ENCODE measurements around the gene ARSI.

ARSI gene

GRCh38 chr5:150299571-150300327 lies 3.0 kb downstream of the ARSI start:
- H3K4me1 ChIP-seq (ENCODE audit: control insufficient read depth, insufficient read depth, low read length) = peaks cover 37% of the 10 kb centered on the region
- H3K27ac ChIP-seq (ENCODE audit: low read length) = no peak overlapping the region
- H3K27me3 ChIP-seq (ENCODE audit: control insufficient read depth in 1 of 2, insufficient read depth in 2 of 2, low read length in 2 of 2) = peaks cover 6 to 12% of the 10 kb centered on the region in 2 donors
- no peaks in the 10 kb centered on the region for H3K36me3 ChIP-seq (ENCODE audit: control insufficient read depth in 2 of 2, insufficient read depth in 2 of 2, low read length in 2 of 2)
- no peaks in the 10 kb centered on the region for H3K9me3 ChIP-seq (ENCODE audit: control insufficient read depth in 2 of 2, low read length in 2 of 2)
- no peak overlapping the region for H3K4me3 ChIP-seq (ENCODE audit: low read length in 2 of 2)
- H3K9ac ChIP-seq (ENCODE audit: low read length in 2 of 2) = no peak overlapping the region

- no peaks in the 10 kb centered on the region for H3K9me3 ChIP-seq (ENCODE audit: control insufficient read depth in 2 of 2, low read length in 2 of 2)
- peaks cover 6 to 12% of the 10 kb centered on the region in 2 donors for H3K27me3 ChIP-seq (ENCODE audit: control insufficient read depth in 1 of 2, insufficient read depth in 2 of 2, low read length in 2 of 2)
- H3K36me3 ChIP-seq (ENCODE audit: control insufficient read depth in 2 of 2, insufficient read depth in 2 of 2, low read length in 2 of 2) = no peaks in the 10 kb centered on the region
- peak overlapping the region in 1 of 2 donors; percentile 14 for H3K9ac ChIP-seq (ENCODE audit: low read length in 2 of 2)
- no peak overlapping the region for H3K27ac ChIP-seq (ENCODE audit: low read length)
- peaks cover 32% of the 10 kb centered on the region for H3K4me1 ChIP-seq (ENCODE audit: control insufficient read depth, insufficient read depth, low read length)
- H3K4me3 ChIP-seq (ENCODE audit: low read length in 2 of 2) = no peak overlapping the region
Measured at GRCh38 chr5:150298701-150299451, 3.8 kb downstream of the ARSI start.

- H3K9ac ChIP-seq (ENCODE audit: low read length in 2 of 2) = no peak overlapping the region
- H3K27ac ChIP-seq (ENCODE audit: low read length) = no peak overlapping the region
Measured at GRCh38 chr5:150297934-150298595, 4.6 kb downstream of the ARSI start.

GRCh38 chr5:150297236-150297890 lies 5.3 kb downstream of the ARSI start:
- Histone ChIP-seq H3K9me3 (ENCODE audit: control insufficient read depth in 2 of 2, low read length in 2 of 2) (no peaks in the 10 kb centered on the region), H3K36me3 (ENCODE audit: control insufficient read depth in 2 of 2, insufficient read depth in 2 of 2, low read length in 2 of 2) (no peaks in the 10 kb centered on the region), H3K9ac (ENCODE audit: low read length in 2 of 2) (no peak overlapping the region), H3K27ac (ENCODE audit: low read length) (no peak overlapping the region), H3K4me3 (ENCODE audit: low read length in 2 of 2) (no peak overlapping the region), H3K4me1 (ENCODE audit: control insufficient read depth, insufficient read depth, low read length) (peaks cover 17% of the 10 kb centered on the region), H3K27me3 (ENCODE audit: control insufficient read depth in 1 of 2, insufficient read depth in 2 of 2, low read length in 2 of 2) (peaks cover 4 to 10% of the 10 kb centered on the region in 2 donors)

More at GRCh38 chr5:150297934-150298595, 4.6 kb downstream of the ARSI start:
- H3K9me3 ChIP-seq (ENCODE audit: control insufficient read depth in 2 of 2, low read length in 2 of 2) = no peaks in the 10 kb centered on the region
- H3K27me3 ChIP-seq (ENCODE audit: control insufficient read depth in 1 of 2, insufficient read depth in 2 of 2, low read length in 2 of 2) = peaks cover 6 to 10% of the 10 kb centered on the region in 2 donors
- peaks cover 24% of the 10 kb centered on the region for H3K4me1 ChIP-seq (ENCODE audit: control insufficient read depth, insufficient read depth, low read length)
- no peaks in the 10 kb centered on the region for H3K36me3 ChIP-seq (ENCODE audit: control insufficient read depth in 2 of 2, insufficient read depth in 2 of 2, low read length in 2 of 2)
- no peak overlapping the region for H3K4me3 ChIP-seq (ENCODE audit: low read length in 2 of 2)

GRCh38 chr5:150296496-150296895 lies 6.2 kb downstream of the ARSI start:
- H3K27ac ChIP-seq (ENCODE audit: low read length) = no peak overlapping the region
- H3K9me3 ChIP-seq (ENCODE audit: control insufficient read depth in 2 of 2, low read length in 2 of 2) = no peaks in the 10 kb centered on the region
- H3K27me3 ChIP-seq (ENCODE audit: control insufficient read depth in 1 of 2, insufficient read depth in 2 of 2, low read length in 2 of 2) = peaks cover 4 to 10% of the 10 kb centered on the region in 2 donors
- H3K4me3 ChIP-seq (ENCODE audit: low read length in 2 of 2) = no peak overlapping the region
- no peaks in the 10 kb centered on the region for H3K36me3 ChIP-seq (ENCODE audit: control insufficient read depth in 2 of 2, insufficient read depth in 2 of 2, low read length in 2 of 2)
- peaks cover 10% of the 10 kb centered on the region for H3K4me1 ChIP-seq (ENCODE audit: control insufficient read depth, insufficient read depth, low read length)
- H3K9ac ChIP-seq (ENCODE audit: low read length in 2 of 2) = no peak overlapping the region

- H3K4me1 ChIP-seq (ENCODE audit: control insufficient read depth, insufficient read depth, low read length) = peaks cover 5% of the 10 kb centered on the region
- no peak overlapping the region for H3K27ac ChIP-seq (ENCODE audit: low read length)
Measured at GRCh38 chr5:150295741-150296486, 6.8 kb downstream of the ARSI start.

GRCh38 chr5:150295172-150295634 lies 7.5 kb downstream of the ARSI start:
- H3K9me3 ChIP-seq (ENCODE audit: control insufficient read depth in 2 of 2, low read length in 2 of 2) = no peaks in the 10 kb centered on the region
- H3K9ac ChIP-seq (ENCODE audit: low read length in 2 of 2) = no peak overlapping the region
- H3K27me3 ChIP-seq (ENCODE audit: control insufficient read depth in 1 of 2, insufficient read depth in 2 of 2, low read length in 2 of 2) = peaks cover 0 to 2% of the 10 kb centered on the region in 2 donors
- H3K36me3 ChIP-seq (ENCODE audit: control insufficient read depth in 2 of 2, insufficient read depth in 2 of 2, low read length in 2 of 2) = no peaks in the 10 kb centered on the region
- no peak overlapping the region for H3K27ac ChIP-seq (ENCODE audit: low read length)
- H3K4me3 ChIP-seq (ENCODE audit: low read length in 2 of 2) = no peak overlapping the region
- peaks cover 5% of the 10 kb centered on the region for H3K4me1 ChIP-seq (ENCODE audit: control insufficient read depth, insufficient read depth, low read length)

More at GRCh38 chr5:150295741-150296486, 6.8 kb downstream of the ARSI start:
- H3K27me3 ChIP-seq (ENCODE audit: control insufficient read depth in 1 of 2, insufficient read depth in 2 of 2, low read length in 2 of 2) = peaks cover 1 to 4% of the 10 kb centered on the region in 2 donors
- H3K9me3 ChIP-seq (ENCODE audit: control insufficient read depth in 2 of 2, low read length in 2 of 2) = no peaks in the 10 kb centered on the region
- H3K9ac ChIP-seq (ENCODE audit: low read length in 2 of 2) = no peak overlapping the region
- H3K36me3 ChIP-seq (ENCODE audit: control insufficient read depth in 2 of 2, insufficient read depth in 2 of 2, low read length in 2 of 2) = no peaks in the 10 kb centered on the region
- no peak overlapping the region for H3K4me3 ChIP-seq (ENCODE audit: low read length in 2 of 2)

GRCh38 chr5:150294551-150295071 lies 8.1 kb downstream of the ARSI start:
- peaks cover 5% of the 10 kb centered on the region for H3K4me1 ChIP-seq (ENCODE audit: control insufficient read depth, insufficient read depth, low read length)
- H3K27me3 ChIP-seq (ENCODE audit: control insufficient read depth in 1 of 2, insufficient read depth in 2 of 2, low read length in 2 of 2) = peaks cover 0 to 2% of the 10 kb centered on the region in 2 donors
- no peaks in the 10 kb centered on the region for H3K36me3 ChIP-seq (ENCODE audit: control insufficient read depth in 2 of 2, insufficient read depth in 2 of 2, low read length in 2 of 2)
- no peak overlapping the region for H3K4me3 ChIP-seq (ENCODE audit: low read length in 2 of 2)
- H3K27ac ChIP-seq (ENCODE audit: low read length) = no peak overlapping the region
- no peak overlapping the region for H3K9ac ChIP-seq (ENCODE audit: low read length in 2 of 2)
- H3K9me3 ChIP-seq (ENCODE audit: control insufficient read depth in 2 of 2, low read length in 2 of 2) = no peaks in the 10 kb centered on the region

GRCh38 chr5:150293091-150293941 lies 9.4 kb downstream of the ARSI start:
- no peaks in the 10 kb centered on the region for H3K27me3 ChIP-seq (ENCODE audit: control insufficient read depth in 1 of 2, insufficient read depth in 2 of 2, low read length in 2 of 2)
- no peak overlapping the region for H3K27ac ChIP-seq (ENCODE audit: low read length)
- H3K4me3 ChIP-seq (ENCODE audit: low read length in 2 of 2) = no peak overlapping the region
- H3K9me3 ChIP-seq (ENCODE audit: control insufficient read depth in 2 of 2, low read length in 2 of 2) = no peaks in the 10 kb centered on the region
- no peak overlapping the region for H3K9ac ChIP-seq (ENCODE audit: low read length in 2 of 2)
- peaks cover 5% of the 10 kb centered on the region for H3K4me1 ChIP-seq (ENCODE audit: control insufficient read depth, insufficient read depth, low read length)
- no peaks in the 10 kb centered on the region for H3K36me3 ChIP-seq (ENCODE audit: control insufficient read depth in 2 of 2, insufficient read depth in 2 of 2, low read length in 2 of 2)
